Transverse colon (tissue), 4 donors: ENCODE measurements around the gene KCNIP3.

Experiments
- CTCF ChIP-seq, 5 experiments: fragments of 200-600 bp in 3 of 5; fragments of 450-650 bp in 2 of 5; sonication (generic) in 3 of 5; IDR thresholded peaks; 1 replicate in 2 of 5; 2 replicates in 3 of 5; pipeline ENCODE4 v1.5.1; 2016 to 2017; ENCODE audit warnings: antibody characterized with exemption in 5 of 5, inconsistent platforms in 3 of 5, mild to moderate bottlenecking in 2 of 5, moderate library complexity in 1 of 5
- EP300 ChIP-seq: sonication (generic); formaldehyde crosslinking; IDR thresholded peaks from one replicate; pipeline ENCODE4 v1.6.1; 2017; ENCODE audit warnings: antibody characterized with exemption, low read depth
- POLR2A ChIP-seq: fragments of 450-650 bp; IDR thresholded peaks from one replicate; pipeline ENCODE4 v1.6.1; 2016; ENCODE audit warnings: antibody characterized with exemption, mild to moderate bottlenecking, moderate library complexity
- POLR2AphosphoS5 ChIP-seq, 3 donors: sonication (generic); formaldehyde crosslinking; IDR thresholded peaks; one replicate each; pipeline ENCODE4 v1.6.1; 2016; ENCODE audit warnings: antibody characterized with exemption in 3 of 3

- no peak for TF ChIP-seq CTCF (IDR thresholded peaks at IDR 0.05)
- TF ChIP-seq EP300 = no peak
- no peak for TF ChIP-seq POLR2A
- TF ChIP-seq POLR2AphosphoS5 (IDR thresholded peaks at IDR 0.05) = no peak
These were observed 30.7 kb downstream of the KCNIP3 start for GRCh38 chr2:95327861-95328260.
